ENCODE results near the gene SERTAD4.

SERTAD4 gene

DNA sequence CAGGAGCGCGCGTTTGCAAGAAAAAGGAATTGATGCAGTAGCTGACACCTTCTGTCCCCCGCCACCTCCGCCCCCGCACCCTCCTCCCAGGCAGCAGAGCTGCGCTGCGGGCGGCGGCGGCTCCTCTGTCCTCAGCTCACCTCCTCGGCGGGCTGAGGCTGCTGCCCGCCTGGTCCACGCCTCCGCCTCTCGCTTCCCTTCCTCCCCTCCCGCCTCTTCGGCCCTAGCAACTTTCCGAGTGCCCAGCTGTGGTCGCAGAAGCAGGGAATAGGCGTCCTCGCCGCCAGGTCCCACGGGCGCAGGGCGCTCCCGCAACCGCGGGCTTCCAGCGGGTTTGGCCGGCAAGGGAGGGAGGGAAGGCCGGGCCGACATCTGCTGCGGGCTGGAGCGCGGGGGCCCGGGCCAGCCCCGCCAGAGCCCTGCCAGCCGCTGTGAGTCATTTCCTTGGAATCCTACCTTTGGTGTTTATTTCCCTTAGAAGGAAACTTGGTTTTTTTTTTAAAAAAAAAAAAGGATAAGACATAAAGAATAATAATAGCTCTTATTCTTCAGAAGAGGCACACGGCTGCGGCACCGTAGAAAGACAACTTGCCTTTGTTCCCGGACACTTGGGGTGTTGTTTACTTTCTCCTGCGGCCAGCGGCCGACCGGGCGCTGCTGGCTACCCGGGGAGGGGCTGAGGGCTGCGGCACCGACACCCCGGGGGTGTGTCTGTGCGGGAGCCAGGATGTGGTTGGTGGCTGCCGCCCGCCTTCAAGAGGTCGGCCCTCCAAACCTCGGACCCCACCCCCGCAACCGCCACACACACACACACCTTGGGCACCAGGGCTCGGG lies 1.1 kb downstream of the SERTAD4 start:
- no peak for DNase-seq

DNA sequence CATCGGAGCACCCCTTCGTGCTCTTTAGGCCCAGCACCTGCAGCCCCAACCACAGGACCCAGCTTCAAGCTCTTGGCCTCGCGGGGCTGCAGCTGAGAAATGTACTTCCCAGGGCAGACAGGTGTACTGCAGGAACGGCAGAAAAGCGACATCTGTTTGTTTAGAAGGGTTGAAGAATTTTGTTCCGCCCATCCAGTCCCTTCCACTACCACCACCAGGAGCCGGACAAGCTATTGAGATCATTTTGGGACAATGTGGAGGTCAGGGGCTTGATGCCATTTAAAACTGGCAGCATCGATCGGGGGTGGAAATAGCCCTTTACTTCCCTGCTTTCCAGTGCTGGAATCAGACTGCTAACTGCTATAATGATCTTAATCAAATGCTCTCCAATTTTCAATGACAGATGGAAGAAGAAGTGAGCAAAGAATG lies 1.7 kb downstream of the SERTAD4 start:
- no peak for DNase-seq

DNA sequence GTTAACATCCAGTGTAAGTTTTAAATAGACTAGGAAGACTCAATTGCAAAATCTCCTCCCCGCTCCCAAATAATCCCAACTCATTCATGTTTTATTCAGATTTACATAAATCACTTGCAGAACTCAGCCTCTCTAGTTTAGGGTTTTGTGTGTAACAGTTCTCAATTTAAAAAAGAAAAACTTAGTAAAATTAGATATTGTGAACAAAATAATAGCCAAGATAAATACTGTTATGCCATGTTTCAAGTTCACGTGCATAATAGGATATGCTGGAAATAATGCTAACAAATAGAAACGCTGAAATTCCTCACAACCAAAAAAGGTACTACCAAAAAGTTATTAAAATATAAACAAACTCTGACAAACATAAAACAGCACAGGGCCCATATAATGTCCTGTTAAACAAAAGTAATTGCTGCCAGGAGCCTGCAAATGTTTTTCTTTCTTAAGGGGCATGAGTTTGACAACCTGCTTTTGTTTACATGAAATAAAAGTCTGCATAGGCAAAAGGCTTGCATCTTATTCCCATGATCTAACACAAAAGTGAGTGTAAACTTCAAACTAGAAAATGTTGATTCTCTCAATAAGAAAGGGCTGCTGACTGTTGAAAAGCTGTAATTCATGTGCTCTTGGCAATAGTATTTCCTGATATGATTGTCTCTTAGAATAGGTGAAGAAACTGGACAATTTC lies 2.9 kb downstream of the SERTAD4 start:
- DNase-seq: no peak

DNA sequence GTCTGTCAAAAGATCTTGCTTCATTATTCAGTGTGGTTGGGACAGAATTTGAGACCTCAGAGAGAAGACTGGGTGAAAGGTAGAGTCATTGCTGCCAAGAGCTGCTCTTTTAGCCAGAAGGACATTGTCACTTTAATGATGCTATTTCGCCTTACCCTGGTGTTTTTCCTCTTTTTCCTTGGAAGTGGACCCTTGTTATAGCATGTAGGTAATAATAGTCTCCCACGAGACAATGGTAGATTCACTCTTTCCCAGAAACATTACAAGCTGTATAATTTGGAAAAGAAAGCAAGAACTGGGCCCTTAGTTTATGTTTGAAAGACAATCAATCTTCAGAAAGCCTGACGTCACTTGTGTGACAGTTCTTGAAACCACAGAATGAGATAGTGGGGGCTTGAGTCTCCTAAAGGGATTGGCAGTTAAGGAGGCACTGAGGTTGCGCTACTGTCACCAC lies 3.8 kb downstream of the SERTAD4 start:
- no peak for DNase-seq

- DNase-seq: no peak
These were observed 4.3 kb downstream of the SERTAD4 start for GRCh38 chr1:210236840-210237409.

GRCh38 chr1:210237479-210237878 lies 4.9 kb downstream of the SERTAD4 start:
- no peak for DNase-seq

- no peak for DNase-seq
These were observed 5.4 kb downstream of the SERTAD4 start for GRCh38 chr1:210237981-210238380.

- peak; percentile 5 for DNase-seq
These were observed 6.9 kb downstream of the SERTAD4 start for GRCh38 chr1:210239349-210240111.

GRCh38 chr1:210241121-210241520 lies 8.5 kb downstream of the SERTAD4 start:
- no peak for DNase-seq

DNA sequence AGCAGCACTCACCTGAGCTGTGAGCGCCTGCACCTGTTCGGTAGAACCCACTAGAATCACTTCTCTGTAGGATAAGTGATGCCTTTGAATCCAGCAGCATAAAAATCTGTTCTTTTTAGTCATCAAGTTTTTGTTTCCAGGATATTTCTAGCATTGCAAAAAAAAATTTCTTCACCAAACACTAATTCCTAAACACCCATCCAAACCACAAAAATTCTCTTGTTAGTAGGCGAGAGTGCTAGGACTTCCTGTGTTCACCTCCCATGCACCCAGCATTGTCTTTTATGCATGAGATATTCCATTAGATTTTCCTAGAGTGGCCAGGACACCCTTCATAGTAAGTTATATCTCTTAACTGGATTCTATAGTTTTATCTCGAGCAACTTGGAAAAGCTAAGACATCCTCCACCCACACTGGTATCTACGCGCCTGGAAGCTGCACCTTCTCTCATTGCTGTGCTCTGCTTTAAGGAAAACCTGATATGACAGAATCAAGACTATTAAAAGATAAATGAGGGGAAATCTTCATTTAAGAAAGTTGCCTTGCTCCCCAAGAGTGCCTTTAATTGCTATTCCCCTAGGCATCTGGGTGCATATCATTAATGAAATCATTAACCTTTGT lies 12.3 kb downstream of the SERTAD4 start:
- DNase-seq: no peak

- no peak for DNase-seq
These were observed 13.9 kb downstream of the SERTAD4 start for GRCh38 chr1:210246447-210246846.

- no peak for DNase-seq
These were observed 15.7 kb downstream of the SERTAD4 start for GRCh38 chr1:210248341-210248740.

GRCh38 chr1:210250665-210250997 lies 18.0 kb downstream of the SERTAD4 start:
- DNase-seq: no peak

GRCh38 chr1:210250998-210251679 lies 18.5 kb downstream of the SERTAD4 start:
- no peak for DNase-seq

DNA sequence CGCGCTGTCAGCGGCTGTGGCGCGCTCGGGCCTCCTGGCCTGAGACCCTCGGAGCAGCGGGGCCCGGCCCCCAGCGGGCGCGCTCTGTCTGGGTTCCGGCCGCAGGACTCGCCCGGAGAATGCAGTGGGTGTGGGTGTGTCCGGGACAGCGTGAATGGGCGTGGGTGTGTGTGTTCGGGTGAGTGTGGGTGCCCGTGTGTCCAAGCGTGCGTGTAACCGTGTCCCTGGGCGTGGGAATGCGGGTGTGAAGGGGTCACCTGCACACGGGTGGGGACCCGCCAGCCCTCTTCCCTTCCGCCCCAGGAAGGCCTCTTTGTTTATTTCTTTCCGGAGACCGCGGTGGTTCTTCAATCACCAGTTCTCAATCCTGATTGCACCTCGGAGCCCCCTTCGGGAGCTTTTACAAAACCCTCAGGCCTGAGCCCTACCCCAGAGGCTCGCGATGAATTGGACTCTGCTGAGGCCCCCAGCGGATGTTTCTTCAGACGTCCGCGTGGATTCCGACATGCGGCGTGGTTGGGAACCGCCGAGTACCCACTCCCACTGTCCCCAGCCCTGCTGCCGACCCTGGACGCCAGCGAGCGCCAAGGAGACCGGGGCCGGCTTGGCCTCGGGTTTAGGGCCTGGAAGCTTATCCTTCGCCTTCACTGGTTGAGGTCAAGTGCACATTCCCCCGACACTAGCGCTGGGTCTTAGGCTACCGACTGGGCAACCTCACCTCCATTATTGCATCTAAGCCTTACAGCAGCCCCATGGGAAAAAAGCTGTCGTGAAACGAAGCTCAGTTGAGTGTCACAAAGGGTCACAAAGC lies 19.3 kb downstream of the SERTAD4 start:
- no peak for DNase-seq

- DNase-seq: no peak
These were observed 20.0 kb downstream of the SERTAD4 start for GRCh38 chr1:210252621-210253051.

DNA sequence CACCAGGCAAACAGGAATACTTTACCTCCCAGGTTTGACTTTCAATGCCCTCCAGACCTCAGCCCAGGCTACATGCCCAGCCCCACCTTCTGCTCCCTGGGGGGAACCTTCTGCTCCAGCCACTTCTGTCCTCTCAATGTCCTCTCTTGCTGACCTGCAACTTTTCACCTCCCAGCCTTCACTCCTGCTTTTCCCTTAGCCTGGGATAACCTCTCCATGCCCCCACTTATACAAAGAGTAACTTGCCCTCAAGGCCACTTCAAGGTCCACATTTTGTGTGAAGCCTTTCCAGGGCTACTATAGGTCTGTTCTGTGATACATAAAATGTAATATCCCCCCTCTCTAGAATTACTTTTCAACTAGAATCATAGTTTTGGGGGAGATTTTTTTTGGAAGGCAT lies 21.7 kb downstream of the SERTAD4 start:
- no peak for DNase-seq

GRCh38 chr1:210257698-210258529 lies 25.3 kb downstream of the SERTAD4 start:
- no peak for DNase-seq

DNA sequence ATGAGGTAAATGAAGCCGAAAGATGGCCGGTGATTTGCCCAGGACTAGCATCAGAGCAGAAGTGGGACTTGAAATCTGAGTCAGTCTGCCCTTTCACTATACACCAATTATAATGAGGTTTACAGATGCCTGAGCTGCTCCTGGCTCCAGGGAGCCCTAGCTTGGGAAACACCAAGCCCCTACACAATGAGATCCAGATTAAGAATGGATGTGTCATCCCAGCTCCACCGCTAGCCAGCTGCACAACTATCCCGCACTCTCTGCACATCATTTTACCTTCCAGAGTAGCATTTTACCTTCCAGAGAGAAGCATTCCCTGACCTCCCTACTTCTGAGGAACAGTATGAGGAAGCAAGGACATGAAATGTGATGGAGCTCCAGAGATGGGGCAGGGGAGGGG lies 27.0 kb downstream of the SERTAD4 start:
- DNase-seq: no peak

GRCh38 chr1:210260096-210260495 lies 27.5 kb downstream of the SERTAD4 start:
- no peak for DNase-seq

Data from hematopoietic multipotent progenitor cell treated with erythropoietin and hydrocortisone succinate and interleukin-3 and kit ligand, for 8 days (in vitro differentiated cells).